ENCODE data around the gene FBXO36.
A peak's percentile ranks its signal among the peaks of the same experiment; 100 is the strongest.

The FBXO36 gene

DNA sequence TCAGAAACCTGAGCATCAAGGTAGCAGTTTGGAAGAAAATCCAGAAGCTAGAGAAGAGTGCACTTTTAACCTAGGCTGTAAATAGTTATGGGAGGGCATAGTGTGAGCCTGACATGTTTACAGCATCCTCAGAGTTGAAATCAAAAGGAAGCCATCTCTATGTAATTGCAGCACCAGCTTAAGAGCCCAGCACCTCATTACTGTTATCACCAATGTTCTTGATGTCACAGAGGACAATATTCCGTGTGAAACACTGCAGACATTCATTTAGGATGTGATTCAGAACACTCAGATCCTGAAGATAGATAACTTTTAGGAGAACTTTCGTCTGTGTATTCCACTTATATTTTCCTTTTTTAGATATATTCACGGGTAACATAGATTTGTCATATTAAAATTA is 48.1 kb downstream of the FBXO36 start:
- DNase-seq (ENCODE audit: low read depth) = no peak

DNA sequence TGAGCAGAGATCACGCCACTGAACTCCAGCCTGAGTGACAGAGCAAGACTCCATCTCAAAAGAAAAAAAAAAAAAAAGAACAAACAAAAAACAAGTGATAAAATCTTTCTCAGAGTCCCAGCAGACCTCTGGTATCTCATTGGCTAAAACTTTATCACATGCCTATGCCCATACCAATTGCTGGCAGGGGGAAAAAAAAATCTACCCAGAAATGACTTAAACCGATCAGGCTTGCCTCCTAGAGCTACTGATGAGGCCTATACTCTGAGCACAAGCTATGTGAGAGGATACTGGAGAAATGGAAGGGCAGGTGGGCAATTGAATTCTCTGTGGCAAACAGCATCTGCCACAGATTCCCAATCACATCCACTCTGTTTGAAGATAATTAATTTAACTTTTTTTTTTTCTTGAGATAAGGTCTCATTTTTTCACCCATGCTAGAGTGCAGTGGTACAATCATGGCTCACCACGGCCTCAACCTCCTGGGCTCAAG is 49.0 kb downstream of the FBXO36 start:
- no peak for DNase-seq (ENCODE audit: low read depth)

DNA sequence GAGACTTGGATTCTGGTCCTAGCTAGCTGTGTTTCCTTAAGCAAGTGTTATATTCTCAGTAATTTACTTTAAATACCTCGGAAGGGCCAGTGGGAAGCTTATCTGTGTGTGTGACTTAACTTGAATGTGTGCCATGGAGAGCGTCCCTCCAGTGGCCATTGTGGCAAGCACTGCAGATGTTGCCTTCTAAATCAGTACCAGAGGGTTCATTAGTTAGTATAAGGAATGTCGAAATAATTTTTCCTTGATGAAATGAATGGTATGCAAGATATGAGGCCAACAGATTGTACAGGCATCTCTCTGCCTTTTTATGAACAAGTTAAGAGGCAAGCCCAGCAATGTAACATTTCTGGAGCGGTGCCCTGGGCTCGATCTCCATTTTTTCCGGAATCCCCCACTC is 52.0 kb downstream of the FBXO36 start:
- DNase-seq (ENCODE audit: low read depth) = no peak

DNA sequence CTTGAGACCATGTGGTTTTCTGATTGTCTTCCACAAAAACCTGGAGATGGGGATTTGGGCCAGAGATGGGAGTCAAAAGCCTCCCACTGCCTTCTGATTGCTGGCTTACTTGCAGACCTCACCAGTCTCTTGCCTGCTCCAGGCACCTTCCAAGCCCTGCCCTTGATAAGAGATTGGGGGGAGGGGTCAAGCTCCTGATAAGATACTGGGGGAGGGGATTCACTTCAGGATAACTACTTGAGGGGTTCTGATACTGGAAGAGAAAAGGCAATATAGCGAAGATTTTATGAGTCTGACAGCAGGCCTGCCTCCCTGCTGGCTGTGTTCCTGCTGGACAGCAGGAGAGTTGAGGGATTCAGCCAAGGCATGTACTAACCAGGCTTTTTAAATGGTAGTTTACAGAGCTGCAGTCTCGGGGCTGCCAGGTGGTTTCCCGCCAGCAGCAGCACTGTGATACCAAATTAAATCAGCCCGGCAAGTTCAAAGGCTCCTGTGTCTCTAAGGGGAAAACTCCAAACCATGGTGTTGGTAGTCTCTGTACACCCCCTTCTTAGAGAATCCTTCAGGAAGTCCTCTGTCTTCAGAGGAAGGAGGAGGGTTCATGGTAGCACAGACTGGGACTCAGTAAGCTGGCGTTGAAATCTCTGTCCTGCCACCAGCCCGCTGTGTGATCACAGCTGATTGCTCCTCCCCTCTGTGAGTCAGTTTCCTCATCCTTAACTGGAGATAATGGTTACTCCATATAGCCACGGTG is 58.3 kb downstream of the FBXO36 start:
- DNase-seq (ENCODE audit: low read depth) = no peak

DNA sequence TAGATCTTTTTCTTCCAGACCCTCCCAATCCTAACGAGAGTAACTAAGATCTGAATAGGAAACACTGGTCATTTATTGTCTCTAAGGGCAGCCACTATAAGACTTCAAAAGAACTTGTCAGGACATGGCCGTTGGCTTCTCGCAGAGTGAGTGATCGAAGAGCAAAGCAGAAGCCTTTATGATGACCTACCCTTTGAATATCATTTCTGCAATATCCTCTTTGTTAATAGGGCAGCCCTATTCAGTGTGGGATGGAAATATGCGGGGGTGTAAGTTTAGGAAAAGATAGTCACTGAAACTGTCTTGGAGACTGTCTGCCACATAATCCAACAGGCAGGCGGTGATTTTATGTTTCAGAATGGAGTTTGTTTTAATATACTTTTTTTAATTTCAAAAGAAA is 70.9 kb downstream of the FBXO36 start:
- no peak for DNase-seq (ENCODE audit: low read depth)

DNA sequence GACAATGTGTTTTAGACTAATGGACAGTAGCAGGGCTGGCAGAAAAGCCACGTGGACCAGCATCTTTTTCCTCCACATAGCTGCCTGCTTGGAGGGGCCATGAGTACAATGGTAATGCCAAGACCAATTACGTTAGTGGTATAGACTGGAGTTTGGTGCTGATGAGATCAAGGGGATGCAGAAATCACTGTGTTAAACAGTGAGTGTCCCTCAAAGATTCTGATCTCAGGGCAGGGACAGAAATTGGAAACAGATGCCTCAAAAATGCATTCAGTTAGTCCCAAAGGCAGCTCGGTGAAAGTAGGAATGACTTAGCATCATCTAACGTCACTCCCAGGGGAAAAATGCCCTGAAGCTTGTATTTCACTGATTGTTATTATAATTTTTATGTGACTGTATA is 74.0 kb downstream of the FBXO36 start:
- DNase-seq (ENCODE audit: low read depth) = no peak

DNA sequence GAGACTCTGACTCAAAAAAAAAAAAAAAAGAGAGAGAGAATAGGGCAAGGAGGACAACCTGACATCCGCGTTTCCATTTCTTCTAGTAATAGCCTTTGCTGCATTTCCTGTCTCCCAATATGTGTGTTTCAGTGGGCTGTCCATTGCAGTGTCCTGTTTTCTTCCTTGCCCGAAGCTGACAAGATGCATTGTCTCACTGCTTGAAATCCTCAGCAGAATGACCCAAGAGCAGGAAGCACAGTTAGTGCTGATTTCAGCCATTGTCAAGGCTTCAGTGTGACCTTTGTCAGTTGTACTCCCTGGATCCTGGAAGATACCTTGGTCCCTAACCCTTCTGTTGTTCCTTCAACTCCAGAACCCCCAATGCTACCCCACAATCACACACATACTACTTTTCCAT is 75.3 kb downstream of the FBXO36 start:
- DNase-seq (ENCODE audit: low read depth) = no peak

DNA sequence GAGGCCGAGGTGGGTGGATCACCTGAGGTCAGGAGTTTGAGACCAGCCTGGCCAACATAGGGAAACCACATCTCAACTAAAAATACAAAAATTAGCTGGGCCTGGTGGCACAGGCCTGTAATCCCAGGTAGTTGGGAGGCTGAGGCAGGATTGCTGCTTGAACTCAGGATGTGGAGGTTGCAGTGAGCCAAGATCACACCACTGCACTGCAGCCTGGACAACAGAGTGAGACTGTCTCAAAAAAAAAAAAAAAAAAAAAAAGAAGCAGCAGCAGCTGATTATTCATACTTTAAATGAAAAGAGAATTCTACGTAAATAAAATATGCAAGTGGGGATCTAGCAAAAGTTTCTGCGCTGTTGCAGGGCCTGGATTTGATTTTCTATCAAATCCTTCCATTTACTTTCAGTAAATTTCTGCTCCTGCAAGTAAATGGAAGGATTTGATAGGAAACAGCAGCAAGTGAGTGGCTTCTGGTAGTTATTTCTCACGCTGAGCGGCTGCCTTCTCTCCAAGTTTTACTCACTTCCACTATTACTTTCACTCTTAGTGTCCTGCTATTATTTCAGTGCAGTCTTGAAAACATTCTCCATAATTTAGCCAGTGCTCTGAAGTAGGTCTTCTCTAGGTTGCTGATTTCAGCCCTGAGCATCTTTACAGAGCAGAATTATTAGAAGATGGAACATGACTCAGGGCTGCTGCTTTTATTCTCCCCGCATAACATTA is 78.0 kb downstream of the FBXO36 start:
- no peak for DNase-seq (ENCODE audit: low read depth)

DNA sequence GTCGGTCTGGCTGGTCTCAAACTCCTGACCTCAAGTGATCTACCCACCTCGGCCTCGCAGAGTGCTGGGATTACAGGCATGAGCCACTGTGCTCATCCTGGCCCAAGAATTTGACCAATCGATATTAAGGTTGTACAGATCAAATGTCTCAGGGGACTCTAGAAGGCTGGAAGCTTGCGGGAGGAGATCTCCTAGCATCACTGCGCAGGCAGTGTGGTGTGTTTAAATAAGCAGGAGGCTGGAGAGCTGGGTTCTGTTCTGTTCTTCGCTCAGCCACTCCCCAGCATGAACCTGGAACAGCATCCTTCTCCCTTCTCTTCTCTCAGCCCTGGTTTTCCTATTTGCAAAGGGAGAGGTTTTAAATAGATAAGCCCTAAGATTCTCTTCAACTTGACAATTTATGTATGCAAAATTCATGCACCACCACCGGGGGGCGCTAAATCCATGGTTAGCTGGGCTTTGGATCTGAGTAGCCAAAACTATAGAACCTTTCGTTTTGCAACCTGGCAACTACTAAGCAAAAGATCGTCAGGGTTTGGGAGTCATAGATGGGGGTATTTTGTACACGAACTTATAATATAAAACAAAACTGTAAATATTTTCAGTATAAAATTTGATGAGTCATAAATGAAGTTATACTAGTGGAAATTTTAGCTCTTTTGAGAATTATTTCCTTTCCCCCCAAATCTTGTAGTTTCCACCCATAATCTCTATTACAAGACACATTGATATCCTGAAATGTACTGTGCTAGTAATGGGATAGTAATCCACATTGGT is 85.8 kb downstream of the FBXO36 start:
- peak; percentile 64 for DNase-seq (ENCODE audit: low read depth)

DNA sequence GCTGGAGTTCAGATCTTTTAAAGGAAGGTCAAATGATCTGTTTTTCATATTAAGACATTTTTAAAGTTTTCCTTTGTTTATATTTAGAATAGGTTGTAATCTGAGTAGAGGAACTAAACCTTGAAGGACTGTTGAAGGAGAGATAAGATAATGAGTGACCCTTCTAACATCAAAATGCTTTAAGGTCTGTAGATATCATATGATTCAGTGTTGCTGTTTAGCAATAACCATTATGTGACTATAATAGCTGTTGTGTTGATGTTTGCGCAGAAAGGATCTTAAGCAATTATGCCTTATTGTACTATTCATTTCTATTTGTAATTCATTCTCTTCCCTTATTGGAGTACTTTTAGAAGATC is 86.4 kb downstream of the FBXO36 start:
- no peak for DNase-seq (ENCODE audit: low read depth)

DNA sequence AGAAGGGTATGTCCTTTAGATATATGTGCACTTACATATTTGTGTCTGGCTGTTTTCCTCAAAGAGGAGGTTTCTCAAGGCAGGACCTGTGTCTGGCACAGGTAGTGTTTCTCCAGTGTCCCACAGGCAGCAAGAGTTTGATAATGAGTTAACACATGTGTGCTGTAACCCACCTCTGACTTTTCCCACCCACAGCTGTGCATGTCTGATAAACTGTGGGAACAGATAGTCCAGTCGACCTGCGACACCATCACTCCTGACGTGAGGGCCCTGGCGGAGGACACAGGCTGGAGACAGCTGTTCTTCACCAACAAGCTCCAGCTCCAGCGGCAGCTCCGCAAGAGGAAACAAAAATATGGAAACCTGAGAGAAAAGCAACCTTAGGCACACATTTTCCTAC is 88.2 kb downstream of the FBXO36 start:
- no peak for DNase-seq (ENCODE audit: low read depth)

DNA sequence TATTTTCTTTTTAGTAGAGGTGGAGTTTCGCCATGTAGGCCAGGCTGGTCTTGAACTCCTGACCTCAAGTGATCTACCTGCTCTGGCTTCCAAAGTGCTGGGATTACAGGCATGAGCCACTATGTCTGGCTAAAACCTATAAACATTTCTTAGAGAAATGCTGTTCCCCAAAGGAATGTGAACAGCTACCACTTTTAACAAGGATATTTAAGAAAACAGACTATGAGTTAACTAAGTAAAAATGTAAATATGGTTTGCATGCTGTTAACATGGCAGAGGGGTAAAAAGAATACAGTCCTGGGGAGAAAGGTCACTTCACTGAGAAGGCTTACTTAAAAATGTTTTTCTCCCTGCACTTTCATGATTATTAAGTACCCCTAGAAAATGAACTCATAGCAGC is 89.3 kb downstream of the FBXO36 start:
- no peak for DNase-seq (ENCODE audit: low read depth)

DNA sequence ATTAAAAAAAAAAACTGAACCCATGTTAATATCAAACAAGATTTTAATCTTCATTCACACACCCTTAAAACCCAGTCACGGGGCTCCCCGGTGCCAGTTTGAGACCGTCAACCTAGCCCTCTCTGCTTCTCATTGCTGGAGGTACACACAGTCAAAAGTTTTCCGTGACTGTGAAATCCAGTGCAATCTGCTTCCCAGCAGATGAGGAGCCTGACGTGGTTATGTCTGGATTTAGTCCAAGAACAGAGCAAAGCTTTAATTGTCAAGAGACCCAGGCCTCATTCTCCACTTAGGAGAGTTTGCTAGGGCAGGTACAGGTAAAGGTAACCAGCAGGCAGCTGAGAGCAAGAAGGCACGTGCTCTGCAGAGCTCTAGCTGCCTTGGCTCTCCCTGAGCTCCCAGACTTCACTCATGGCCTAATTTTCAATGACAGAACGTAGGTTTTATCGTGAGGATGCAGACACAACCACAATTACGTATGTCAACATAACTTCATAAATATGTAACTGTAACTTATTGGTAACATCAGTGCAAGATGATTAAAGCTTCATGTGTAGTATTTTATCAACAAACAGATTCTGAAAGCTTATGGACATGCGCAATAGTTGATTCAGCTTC is 90.1 kb downstream of the FBXO36 start:
- DNase-seq (ENCODE audit: low read depth) = no peak

DNA sequence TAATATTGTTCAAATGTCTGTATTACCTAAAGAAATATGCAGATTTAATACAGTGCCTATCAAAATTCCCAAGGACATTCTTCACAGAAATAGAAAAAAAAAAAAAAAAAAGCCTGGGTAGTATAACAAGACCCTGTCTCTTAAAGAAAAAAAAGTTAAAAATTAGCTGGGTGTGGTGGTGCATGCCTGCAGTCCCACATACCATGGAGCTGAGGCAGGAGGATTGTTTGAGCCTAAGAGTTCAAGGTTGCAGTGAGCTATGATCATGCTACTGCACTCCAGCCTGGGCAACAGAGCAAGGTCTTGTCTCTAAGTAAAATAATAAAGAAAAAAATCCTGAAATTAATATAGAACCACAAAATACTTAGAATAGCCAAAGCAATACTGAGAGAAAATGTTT is 94.5 kb downstream of the FBXO36 start:
- DNase-seq (ENCODE audit: low read depth) = no peak

DNA sequence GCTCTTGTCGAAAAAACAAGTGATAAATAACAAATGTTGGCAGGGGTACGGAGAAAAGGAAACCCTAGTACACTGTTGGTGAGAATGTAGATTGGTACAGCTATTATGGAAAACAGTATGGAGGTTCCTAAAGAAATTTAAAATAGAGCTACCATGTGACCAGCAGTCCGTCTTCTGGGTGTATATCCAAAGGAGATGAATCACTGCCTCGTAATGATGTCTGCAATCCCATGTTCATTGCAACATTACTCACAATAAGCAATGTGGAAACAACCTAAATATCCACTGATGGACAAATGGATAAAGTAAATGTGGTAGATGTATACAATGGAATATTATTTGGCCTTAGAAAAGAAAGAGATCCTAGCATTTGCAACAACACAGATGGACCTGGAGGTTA is 95.8 kb downstream of the FBXO36 start:
- no peak for DNase-seq (ENCODE audit: low read depth)

DNA sequence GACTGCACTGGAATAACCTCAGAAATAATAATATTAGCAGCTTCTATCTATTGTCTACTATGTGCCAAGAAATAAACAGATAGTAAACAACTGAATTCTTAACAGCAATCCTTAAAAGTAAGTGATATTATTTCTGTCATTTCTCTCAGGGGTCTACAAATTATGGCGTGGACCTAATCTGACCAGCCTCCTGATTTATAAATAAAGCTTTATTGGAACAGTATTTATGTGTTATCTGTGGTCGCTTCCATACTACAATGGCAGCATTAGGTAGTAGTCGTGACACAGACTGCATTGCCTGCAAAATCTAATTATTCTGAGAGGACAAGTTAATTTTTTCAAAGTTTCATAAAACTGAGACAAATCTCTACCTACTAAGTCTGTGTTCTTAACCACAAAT is 97.4 kb downstream of the FBXO36 start:
- no peak for DNase-seq (ENCODE audit: low read depth)

DNA sequence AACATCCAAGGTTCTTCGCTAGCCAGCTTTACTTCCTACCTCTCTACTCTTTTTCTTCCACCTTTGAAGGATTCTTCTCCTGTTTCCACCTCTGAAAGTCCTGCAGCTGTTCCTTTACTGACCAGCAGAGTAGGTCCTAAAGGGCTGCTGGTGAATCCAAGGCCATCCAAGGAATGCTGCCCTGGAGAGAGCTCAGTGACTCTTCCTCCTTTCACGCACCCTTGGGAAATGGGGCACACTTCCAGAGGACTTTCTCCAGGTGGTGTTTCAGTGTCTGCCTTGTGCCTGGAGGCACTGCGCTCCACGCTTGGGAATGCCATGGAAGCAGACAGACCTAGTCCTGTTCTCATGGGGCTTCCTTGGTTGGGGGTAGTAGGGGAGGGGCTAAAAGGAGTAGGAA is 101.0 kb downstream of the FBXO36 start:
- DNase-seq (ENCODE audit: low read depth) = no peak

DNA sequence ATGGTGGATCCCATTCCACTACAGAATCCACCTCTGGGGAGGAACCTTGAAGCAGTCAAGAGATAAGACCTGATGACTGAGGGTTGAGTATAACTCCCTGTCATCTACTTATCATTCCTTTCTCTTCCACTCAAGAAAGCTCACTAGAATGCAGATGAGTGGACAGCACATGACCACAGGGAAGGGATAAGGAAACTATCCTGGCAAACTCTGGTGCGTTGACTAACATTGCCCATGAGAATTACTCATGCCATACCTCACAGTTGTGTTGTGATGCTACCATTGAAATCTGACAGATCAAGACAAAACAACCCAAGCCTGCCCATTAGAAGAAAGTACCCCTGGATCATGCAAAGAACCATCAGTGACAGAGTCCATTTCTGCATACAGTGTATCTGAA is 119.9 kb downstream of the FBXO36 start:
- no peak for DNase-seq (ENCODE audit: low read depth)

DNA sequence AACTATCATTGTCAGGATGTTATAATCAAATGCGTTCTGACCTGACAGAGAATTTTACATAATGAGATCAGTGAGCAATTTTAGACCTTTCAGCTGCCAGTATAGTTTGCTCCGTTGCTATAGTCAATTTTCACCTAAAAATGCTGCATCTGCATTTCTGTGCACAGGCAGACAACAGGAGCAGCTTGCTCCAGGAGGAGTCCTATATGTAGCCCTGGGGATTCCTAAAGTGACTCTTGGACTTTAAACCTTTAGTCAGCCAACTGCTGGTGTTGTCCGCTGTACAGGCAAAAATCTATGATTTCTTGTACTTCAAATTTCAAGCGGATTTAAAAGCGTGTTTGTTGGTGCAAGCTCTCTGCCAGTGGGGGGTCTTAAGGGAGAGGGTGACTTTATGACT is 120.7 kb downstream of the FBXO36 start:
- no peak for DNase-seq (ENCODE audit: low read depth)

DNA sequence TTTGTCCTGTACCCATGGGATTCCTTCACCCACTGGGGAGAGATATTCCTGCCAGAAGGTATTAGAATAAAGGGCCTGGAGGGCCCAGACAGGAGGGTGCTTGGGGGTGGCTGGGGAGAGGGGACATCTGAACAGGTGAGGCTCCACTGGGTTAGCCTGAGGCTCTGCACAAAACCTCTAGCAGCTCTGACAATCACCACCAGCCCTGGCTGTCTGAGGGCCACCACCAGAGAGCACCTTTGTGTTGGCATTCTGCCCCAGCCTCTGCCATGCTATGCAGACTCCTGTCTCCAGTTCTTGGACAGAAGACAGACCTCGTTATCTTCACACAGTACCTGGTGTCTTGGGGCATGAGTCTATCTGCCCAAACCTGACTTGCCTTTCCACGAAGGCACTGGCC is 121.2 kb downstream of the FBXO36 start:
- no peak for DNase-seq (ENCODE audit: low read depth)

DNA sequence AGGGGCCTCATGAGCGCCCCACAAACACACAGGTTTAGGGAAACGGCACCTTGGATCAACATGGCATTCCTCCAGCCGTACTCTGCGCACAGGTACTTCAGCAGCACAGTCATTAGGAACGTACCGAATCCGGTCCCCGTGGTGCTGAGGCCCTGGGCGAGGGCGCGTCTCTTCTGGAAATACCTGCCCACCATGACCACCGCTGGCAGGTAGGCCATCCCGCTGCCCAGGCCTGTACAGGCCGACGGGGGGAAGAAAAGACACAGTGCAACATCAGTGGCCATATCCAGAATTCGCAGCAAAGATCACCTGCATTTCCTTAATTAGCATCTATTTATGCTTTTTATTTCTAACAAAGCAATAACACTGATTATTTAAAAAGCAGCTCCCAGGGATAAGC is 124.2 kb downstream of the FBXO36 start:
- DNase-seq (ENCODE audit: low read depth) = no peak

DNA sequence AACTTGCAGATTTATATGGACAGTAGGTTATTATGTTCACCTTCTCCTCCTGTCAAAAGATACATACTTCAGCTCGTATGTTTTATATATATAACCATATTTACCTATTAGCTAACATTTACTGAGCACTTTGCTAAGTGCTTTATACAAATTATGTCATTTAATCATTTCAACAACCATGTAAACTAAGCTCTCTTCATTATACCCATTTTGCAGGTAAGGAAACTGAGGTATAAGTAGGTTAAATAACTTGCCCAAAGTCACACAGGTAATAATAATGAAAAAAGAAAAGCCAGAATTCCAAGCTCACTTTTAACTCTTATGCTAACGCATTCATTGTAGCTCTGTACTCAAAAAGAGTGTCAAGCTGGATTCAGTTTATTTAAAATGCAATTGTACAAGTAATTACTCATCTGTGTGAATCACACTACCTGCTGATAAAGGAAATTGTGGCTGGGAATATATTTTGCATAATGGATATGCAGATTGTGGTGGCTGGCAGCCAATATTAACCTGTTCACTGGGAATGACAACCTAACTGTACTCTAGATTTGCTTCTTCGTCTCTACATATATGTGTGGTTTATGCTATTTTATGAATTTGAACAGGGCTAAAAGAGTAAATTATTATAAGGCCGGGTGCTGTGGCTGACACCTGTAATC is 125.8 kb downstream of the FBXO36 start:
- DNase-seq (ENCODE audit: low read depth) = no peak
